ENCODE measurements around the gene TMEM53. TPM values are rescaled to one million over a fixed set of nuclear protein-coding genes. Genes with fewer than 3 reads are reported as not detected.

The TMEM53 gene
- total RNA-seq, 1 donor from 2014 or later, result 12.2 TPM

- no peak overlapping the region for H3K4me3 ChIP-seq (ENCODE audit: low read depth, low read length)
- DNase-seq (ENCODE audit: low read depth), result no peak
- no peak for TF ChIP-seq CTCF (IDR thresholded peaks at IDR 0.05; ENCODE audit: insufficient read depth, low read length, poor library complexity, severe bottlenecking)
- no peaks in the 10 kb centered on the region for H3K27me3 ChIP-seq (ENCODE audit: control insufficient read depth, insufficient read depth, low read length)
- no peaks in the 10 kb centered on the region for H3K36me3 ChIP-seq (ENCODE audit: control insufficient read depth, insufficient read depth, low read length)
Measured at GRCh38 chr1:44651069-44651468, 23.2 kb downstream of the TMEM53 start.

GRCh38 chr1:44650159-44650831, 24.0 kb downstream of the TMEM53 start:
- no peak overlapping the region for H3K4me3 ChIP-seq (ENCODE audit: low read depth, low read length)
- no peak for DNase-seq (ENCODE audit: low read depth)
- TF ChIP-seq CTCF (IDR thresholded peaks at IDR 0.05; ENCODE audit: insufficient read depth, low read length, poor library complexity, severe bottlenecking), result no peak
- H3K27me3 ChIP-seq (ENCODE audit: control insufficient read depth, insufficient read depth, low read length), result no peaks in the 10 kb centered on the region
- H3K36me3 ChIP-seq (ENCODE audit: control insufficient read depth, insufficient read depth, low read length), result no peaks in the 10 kb centered on the region

- Histone ChIP-seq H3K36me3 (ENCODE audit: control insufficient read depth, insufficient read depth, low read length) (no peaks in the 10 kb centered on the region), H3K27me3 (ENCODE audit: control insufficient read depth, insufficient read depth, low read length) (no peaks in the 10 kb centered on the region), H3K4me3 (ENCODE audit: low read depth, low read length) (no peak overlapping the region)
- no peak for TF ChIP-seq CTCF (IDR thresholded peaks at IDR 0.05; ENCODE audit: insufficient read depth, low read length, poor library complexity, severe bottlenecking)
- no peak for DNase-seq (ENCODE audit: low read depth)
Measured at GRCh38 chr1:44649788-44650158, 24.5 kb downstream of the TMEM53 start.

- H3K27me3 ChIP-seq (ENCODE audit: control insufficient read depth, insufficient read depth, low read length), result no peaks in the 10 kb centered on the region
- DNase-seq (ENCODE audit: low read depth), result no peak
- TF ChIP-seq CTCF (IDR thresholded peaks at IDR 0.05; ENCODE audit: insufficient read depth, low read length, poor library complexity, severe bottlenecking), result no peak
- H3K36me3 ChIP-seq (ENCODE audit: control insufficient read depth, insufficient read depth, low read length), result no peaks in the 10 kb centered on the region
- H3K4me3 ChIP-seq (ENCODE audit: low read depth, low read length), result no peak overlapping the region
Measured at GRCh38 chr1:44648529-44649250, 25.6 kb downstream of the TMEM53 start.

GRCh38 chr1:44647896-44648295, 26.4 kb downstream of the TMEM53 start:
- H3K4me3 ChIP-seq (ENCODE audit: low read depth, low read length), result no peak overlapping the region
- H3K27me3 ChIP-seq (ENCODE audit: control insufficient read depth, insufficient read depth, low read length), result no peaks in the 10 kb centered on the region
- no peak for TF ChIP-seq CTCF (IDR thresholded peaks at IDR 0.05; ENCODE audit: insufficient read depth, low read length, poor library complexity, severe bottlenecking)
- no peaks in the 10 kb centered on the region for H3K36me3 ChIP-seq (ENCODE audit: control insufficient read depth, insufficient read depth, low read length)
- DNase-seq (ENCODE audit: low read depth), result no peak
